Fibroblast of pulmonary artery (primary cell): ENCODE measurements around the gene ITGAL.
"Not testable (repeated sequence)": the region's sequence is repeated elsewhere in the genome, so short reads cannot be mapped to it uniquely, and the experiment has no call there.

Experiments used
- DNase-seq: peaks from one replicate; pipeline ENCODE4 v3.0.0-alpha.2; 2010; ENCODE audit warnings: low read depth
- H3K4me3 ChIP-seq: replicated peaks from 2 replicates; pipeline ENCODE4 v1.5.1; 2011; ENCODE audit warnings: low read depth, mild to moderate bottlenecking, control low read depth, low read length, moderate library complexity
- CTCF ChIP-seq: IDR thresholded peaks from 2 replicates; pipeline ENCODE4 v1.5.1; 2011; ENCODE audit warnings: mild to moderate bottlenecking, control low read depth, low read length, inconsistent platforms; ENCODE audit errors: missing control alignments

Gene ITGAL

DNA sequence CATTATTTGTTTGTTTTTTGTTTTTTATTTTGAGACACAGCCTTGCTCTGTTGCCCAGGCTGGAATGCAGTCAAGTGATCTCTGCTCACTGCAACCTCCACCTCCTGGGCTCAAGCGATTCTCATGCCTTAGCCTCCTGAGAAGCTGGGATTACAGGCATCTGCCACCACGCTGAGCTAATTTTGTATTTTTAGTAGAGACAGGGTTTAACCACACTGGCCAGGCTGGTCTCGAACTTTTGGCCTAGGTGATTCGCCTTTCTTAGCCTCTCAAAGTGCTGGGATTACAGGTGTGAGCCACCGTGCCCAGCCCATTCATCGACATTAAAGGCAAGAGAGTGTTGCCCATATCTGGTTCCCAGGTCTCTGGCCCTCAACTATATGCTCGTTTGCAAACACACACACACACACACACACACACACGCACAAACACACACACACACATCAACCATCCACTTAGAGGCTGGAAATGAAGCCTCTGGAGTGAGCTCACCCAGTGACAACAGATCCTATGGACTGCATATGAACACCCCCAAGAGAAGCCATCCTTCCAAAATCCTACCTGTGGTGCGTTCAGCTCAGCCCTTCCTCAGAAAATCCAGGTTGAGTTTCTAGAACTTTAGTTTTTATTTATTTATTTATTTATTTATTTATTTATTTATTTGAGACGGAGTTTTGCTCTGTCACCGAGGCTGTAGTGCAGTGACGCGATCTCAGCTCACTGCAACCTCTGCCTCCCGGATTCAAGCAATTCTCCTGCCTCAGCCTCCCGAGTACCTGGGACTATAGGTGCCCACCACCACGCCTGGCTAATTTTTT is 14.6 kb upstream of the ITGAL start:
- DNase-seq: no peak
- H3K4me3 ChIP-seq: no peak overlapping the region
- TF ChIP-seq CTCF: no peak

- DNase-seq: no peak
- no peak overlapping the region for H3K4me3 ChIP-seq
- TF ChIP-seq CTCF: no peak
These were observed 13.8 kb upstream of the ITGAL start for GRCh38 chr16:30458561-30459394.

GRCh38 chr16:30459456-30459855 is 13.1 kb upstream of the ITGAL start:
- TF ChIP-seq CTCF: no peak
- H3K4me3 ChIP-seq: no peak overlapping the region
- no peak for DNase-seq

- H3K4me3 ChIP-seq, DNase-seq: not testable (repeated sequence)
These were observed 11.1 kb upstream of the ITGAL start for GRCh38 chr16:30461426-30461825.

DNA sequence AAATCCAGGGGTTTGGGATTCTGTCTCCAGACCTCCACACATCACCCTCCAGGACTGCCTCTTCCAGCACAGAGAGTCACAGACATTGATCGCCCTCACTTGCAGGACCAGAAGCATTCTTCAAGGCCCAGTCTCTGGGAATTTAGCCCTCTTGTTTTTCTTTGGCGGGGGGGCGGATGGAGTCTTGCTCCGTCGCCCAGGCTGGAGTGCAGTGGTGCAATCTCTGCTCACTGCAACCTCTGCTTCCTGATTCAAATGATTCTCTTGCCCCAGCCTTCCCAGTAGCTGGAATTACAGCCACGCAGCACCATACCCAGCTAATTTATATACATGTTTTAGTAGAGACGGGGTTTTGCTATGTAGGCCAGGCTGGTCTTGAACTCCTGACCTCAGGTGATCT is 8.5 kb upstream of the ITGAL start:
- no peak for TF ChIP-seq CTCF

DNA sequence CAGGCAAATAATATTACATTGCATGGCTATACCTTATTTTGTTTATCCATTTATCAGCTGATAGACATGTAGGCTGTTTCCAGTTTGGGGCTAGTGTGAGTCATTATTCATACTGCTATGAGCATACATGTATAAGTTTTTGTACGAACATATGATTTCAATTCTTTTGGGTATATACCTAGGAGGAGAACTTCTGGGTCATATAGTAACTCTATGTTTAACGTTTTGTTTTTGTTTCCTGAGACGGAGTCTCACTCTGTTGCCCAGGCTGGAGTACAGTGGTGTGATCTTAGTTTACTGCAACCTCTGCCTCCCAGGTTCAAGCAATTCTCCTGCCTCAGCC is 2.4 kb upstream of the ITGAL start:
- no peak for DNase-seq
- TF ChIP-seq CTCF: no peak
- H3K4me3 ChIP-seq: no peak overlapping the region

More for the DNA sequence above, 8.5 kb upstream of the ITGAL start:
- no peak overlapping the region for H3K4me3 ChIP-seq
- DNase-seq: no peak

GRCh38 chr16:30470632-30470995 is 1.9 kb upstream of the ITGAL start:
- DNase-seq: no peak
- no peak overlapping the region for H3K4me3 ChIP-seq
- TF ChIP-seq CTCF: no peak
